COLO668 (cell line): ENCODE data around the gene VAC14.
"Not testable (repeated sequence)": the region's sequence is repeated elsewhere in the genome, so short reads cannot be mapped to it uniquely, and the experiment has no call there.

Source experiments
- DNase-seq: peaks from one replicate; lab custom pipeline; 2025; ENCODE audit not compliant: unreplicated experiment; lab: John Stamatoyannopoulos, UW

The VAC14 gene

DNA sequence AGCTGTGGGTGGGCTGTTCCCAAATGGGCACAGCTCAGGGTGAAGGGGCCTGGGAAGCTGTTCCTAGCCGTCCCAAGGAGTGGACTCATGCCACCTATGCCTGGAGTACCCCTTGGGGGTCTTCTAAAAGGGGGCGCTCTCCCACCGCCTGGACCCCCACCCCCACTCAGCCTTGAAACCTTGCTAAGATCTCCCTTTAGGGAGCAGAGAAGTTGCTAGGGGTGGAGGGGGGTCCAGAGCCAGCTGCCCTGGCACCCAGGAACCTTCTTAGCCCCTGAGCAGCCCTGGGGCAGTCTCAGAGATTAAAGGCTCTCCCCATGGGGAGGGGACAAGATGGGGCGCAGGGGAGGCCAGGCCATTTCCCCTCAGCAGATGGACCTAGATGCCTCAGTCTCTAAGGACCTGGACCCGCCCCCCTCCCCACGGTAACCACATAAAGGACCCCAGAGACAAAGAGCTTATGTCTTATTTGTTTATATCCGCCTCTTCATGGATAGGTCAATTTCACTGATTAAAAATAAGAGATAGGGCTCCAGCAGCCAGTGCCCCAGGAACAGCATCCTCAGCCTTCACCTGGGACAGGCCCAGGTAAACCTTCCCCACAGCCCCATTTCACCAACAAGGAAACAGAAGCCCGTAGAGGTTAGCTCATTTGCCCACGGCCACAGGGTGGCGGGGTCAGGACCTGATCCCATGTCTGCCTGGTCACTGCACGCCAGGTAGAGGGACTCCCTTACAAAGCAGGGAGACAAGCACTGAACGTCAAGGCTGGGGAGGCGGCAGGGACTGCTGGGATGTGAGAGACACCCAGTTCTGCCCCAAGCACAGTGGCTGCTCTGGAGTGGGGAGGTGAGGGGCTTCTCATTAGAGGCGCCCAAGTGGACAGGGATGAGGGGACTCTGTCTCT lies 118.5 kb downstream of the VAC14 start:
- peak; percentile 24 for DNase-seq

DNA sequence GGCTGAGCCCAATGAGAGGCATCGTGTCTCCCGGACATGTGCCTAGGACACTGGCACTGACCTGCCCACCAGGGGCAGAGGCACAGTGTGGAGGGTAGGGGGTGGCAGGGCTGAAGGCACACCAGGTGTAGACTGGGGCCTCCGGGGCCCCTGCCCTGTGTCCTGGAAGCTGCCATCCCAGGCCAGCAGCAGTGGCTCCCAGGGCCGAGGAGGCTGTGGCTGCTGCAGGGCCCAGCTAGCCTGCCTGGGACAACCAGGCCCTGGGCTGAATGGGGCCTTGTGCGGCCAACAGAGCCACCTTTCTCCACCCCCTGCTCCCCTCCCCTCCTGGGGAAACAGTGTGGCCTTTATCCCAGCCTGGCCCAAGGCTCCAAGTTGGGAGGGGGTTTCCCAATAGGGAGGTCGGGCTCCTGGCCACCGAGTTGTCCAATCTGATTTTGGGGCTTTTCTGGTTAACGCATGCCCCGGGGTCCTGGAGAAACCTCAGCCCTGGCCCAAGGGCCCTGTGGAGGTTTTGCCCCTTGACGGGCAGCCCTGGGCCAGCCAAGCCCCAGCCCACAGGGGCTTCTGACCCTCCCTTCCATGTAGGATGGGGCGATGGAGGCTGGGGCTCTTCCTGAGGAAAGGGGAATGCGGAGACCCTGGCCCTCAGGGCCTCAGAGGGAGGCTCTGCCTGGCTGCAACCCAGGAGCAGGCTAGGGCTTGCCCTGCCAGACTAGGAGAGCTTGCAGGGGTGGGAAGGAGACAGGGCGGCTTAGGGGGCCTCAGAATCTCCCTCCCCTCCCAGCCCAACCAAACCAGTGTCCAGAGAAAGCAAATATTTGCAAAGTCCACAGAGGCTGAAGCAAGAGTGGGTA lies 119.3 kb downstream of the VAC14 start:
- DNase-seq: no peak

DNA sequence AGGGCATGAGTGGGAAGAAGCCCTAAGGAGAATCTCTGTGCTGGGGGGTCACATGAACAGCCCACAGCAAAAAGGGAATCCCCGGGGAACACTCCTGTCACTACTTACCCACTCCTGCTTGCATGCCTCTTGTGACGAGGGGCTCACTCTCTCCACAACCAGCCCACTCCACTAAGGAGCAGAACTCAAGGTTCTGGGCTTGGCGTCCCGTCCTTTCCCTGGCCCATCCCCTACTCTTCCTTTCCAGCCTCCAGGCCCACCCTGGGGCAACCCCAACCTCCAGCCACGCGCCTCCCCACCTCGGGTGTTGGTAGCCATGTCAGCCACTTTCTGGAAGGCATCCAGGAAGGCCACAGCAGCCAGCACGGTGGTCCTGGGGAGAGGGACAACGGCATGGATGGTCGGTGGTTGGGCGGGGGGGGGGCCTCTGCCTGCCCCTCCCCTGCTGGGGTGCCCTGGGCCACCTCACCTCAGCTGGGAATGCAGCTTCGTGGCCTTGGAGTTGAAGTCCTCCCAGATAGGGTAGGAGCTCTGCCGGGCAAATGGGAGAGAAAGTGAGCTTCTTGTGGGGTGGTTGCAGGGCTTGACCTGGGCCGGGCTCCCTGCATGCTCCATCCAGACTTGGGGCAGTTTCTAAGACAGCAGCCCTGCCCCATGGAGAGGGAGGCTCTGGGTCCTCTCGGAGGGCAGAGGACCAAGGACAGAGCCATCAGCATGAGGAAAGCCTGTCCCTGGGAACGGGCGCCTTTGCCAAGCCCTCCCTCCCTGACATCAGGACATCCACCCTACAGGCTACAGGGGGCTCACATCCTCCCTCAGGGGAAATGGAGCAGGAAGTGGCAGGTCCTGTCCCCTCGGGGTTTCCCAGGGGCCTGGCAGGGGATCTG lies 120.2 kb downstream of the VAC14 start:
- DNase-seq: no peak

DNA sequence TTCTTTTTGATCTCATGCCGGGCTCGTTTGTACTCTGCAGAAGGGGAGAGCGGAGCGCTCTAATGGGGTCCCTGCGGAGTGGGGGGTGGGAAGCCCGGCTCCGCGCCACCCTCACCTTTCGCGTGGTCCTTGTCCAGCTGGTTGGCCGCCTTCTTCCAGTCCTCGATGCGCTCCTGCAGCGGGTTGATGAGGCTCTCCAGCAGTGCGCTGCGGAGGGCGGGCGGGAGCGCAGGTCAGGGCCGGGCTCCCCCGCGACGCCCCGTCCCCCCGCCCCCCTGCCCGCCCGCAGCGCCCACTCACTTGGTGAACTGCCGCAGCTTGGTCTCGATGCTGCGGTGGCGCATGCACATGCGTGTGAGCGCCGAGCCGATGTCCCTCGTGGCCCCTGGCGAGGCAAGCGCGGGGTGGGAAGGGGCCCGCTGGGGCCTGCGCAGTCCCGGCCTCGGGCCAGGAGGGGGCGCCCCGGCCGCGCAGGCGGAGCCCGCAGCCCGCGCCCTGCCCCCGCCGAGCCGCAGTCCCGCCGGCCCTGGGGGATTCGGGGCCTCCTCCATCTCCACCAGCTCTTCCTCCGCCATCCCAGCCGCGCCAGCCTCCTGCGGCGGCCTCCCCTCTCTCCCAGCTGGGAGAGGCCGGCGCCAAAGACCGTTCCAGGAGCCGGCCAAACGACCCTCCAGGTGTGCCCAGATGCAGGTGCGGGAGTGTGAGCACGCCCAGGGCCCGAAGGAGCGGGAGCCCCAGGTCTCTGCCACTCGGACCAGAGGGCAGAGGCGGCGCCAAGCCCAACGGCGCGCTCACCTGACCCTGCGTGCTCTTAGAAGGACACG lies 121.1 kb downstream of the VAC14 start:
- no peak for DNase-seq

DNA sequence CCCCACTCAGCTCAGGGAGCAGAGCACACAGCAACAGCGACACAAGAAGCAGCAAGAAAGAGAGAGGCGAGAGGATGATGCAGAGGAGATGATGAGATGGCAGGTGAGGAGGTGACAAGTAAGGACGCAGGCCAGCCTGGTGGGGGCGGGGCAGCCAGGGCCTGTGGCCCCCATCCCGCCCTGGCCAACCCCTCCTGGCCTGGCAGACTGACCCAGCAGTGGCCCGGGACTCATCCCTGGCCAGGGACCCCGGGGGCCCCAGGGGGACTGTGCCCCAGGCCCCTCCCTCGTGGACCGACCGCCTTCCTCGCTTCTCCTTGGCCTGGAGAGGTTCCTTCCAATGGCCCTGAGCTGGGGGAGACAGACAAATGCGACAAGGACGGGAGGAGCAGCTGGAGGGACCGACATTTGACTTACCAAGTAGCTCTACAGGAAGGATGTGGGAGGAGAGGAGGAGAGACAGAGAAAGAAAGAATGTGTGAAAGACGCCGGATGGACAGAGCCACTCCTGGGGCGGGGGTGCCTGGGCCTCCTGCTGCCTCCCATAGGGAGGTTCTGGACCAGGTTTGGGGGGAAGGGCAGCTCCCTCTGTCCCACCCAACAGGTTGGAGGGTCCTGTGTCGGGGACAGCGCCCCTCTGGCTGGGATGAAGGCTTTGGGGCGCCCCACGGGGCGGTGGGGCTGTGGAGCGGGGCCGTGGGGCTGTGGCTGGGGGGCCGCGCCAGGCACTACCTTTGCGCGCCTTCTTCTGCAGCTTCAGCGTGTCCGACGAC lies 121.9 kb downstream of the VAC14 start:
- no peak for DNase-seq

DNA sequence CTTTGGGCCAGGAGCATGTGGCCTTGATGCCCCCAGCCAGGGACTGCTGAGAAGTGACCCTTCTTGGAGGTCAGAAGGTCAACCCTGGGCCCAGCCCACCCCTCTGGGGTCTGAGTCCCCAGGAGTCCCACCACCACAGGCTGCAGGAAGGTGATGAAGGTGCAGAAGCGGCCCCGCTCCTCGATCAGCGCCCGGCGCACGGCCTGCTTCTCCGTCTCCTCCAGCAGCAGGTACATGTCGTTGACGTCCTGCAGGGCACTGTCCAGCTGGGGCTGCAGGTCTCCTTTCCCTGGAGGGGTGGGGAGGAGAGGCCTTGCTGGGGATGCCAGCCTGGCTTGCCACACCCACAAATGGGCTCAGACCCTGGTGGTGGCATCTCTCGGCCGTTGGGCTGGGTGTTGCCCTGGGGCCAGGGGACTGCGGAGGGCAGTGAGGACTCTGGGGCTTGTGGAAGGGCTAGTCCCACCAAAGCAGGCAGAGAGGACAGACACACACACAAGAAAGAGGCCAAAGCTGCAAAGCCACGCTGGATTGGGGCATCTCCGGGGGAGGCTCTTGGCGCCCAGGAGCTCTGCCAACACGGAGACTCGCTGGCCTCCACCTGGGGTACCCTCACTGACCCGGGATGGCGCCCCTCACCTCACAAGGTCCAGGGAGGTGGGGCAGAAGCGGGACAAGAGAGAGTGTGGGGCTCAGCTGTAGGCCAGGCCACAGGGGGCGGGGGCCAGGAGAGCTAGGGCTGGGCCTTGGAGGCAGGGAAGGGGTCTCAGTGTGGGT lies 122.6 kb downstream of the VAC14 start:
- DNase-seq: no peak

DNA sequence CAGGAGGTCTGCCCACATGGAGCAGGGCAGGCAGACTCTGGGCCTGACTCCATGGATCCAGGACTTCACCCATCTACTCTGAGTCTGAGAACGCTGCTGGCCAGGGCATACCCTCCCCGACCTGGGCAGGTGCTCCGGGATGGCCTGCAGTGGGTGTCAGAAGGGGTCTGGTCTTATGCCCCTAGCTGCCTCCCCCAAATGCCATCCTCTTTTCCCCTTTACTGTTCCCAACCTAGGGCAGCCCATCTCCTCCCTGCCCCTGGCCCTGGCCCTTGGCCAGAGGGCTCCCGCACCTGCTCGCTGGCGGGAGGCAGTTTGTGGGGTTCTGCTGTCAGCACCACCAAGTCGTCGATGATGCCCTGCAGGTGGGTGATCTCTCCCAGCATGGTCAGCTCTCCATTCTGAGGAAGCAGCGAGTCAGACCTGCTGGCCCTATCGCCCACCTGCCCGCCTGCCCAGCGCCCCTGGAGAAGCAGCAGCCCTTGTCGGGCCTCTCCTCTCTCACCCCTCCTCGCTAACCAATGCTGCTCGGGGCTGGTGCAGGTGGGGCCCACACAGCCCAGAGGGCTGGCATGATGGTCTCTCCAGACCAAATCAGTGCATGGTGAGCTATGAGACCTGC lies 123.3 kb downstream of the VAC14 start:
- DNase-seq: no peak

DNA sequence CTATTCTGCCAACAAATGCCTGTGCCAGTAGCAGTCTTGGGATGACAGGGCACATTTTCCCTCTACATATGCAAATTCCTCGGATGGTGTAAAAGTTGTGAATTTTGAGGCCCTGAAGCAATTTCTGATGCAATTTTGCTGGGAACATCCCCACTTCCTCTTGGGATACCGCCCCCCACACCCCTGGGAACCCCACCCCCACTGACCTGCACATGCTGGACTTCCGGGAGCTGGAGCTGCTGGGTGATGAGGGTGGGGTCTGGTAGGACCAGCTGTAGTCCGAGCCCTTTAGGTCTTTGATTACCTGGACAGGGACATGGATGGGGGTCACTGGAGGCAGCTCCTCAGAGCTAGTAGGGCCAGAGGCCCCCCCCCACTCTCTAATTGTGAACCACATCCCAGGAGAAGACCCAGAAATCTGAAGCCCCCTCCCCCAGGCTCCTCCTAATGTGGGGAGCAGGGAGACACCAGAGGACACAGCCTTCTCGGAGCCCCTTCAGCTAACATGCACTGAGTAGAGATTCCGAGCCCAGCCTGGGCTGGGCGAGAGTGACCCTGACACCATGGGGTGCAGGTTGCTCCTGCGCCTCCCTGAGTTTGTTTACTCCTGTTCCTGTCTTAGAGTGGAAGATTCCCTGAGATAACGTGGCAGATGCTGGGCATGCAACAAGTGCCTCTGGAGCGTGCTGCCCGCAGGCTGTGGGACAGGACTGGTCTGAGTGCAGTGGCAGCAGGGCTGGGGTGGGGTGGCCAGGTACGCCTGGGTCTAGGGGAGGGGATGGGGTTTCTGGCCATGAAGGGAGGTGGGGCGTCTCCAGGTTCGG lies 124.1 kb downstream of the VAC14 start:
- no peak for DNase-seq

DNA sequence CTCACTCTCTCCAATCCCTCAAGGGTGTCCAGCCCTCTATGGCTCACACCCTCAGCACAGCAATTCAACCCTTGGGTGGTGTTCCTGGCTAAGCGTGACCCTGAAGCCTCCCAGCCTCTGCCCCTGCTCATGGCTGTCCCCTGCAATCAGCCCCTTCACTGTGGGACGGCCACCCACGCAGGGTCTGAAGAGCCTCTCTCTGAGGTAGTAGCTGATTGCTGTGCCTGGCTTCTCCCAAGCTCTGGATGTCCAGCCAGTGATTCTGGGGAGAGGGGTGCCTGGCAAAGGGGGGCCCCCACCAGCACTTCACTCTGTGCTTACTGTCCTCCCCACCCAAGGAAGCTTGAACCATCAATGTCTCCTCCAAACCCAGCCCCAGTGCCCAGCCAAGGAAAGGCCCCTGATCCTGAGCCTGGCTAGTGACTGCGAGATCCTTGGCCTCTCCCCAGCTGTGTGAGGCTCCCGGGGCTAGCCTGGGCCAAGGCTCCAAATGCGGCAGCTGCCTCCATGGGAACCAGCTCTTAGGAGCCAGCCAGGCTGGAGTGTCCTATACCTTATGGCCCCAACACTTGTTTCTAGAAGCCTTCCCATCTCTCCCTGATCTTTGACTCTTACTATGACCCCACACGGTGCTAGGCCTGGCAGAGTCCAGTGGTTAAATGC lies 125.0 kb downstream of the VAC14 start:
- no peak for DNase-seq

DNA sequence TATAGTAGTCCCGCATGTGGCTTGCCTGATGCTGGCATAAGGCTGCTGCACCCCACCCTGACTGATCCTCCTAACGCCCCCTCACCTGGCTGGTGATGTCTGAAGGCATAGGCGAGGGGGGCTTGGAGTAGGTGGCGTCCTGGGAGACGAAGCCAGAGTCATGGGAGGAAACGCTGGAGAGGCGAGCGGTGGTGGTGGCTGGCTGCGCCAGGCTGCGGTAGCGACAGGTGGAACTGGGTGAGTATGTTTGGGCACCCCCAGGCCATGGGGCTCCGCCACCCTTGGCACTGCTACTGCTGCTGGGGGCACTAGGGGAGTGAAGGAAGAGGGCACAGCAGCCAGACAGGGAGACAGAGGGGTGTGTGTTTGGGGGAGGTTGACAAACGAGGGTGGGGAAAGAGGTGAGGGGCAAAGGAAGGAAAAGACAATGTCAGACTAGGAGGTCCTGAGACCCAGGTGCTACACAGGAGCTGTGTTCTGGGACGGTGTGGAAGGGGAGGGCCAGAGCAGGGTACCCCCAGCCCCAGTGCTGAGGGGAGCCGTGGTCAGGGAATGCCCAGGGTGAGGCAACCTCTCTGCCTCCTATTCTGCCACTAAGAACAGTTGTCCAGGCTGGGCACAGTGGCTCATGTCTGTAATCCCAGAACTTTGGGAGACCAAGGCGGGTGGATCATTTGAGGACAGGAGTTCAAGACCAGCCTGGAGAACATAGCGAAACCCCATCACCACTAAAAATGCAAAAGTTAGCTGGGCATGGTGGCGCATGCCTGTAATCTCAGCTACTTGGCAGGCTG lies 126.5 kb downstream of the VAC14 start:
- no peak for DNase-seq

DNA sequence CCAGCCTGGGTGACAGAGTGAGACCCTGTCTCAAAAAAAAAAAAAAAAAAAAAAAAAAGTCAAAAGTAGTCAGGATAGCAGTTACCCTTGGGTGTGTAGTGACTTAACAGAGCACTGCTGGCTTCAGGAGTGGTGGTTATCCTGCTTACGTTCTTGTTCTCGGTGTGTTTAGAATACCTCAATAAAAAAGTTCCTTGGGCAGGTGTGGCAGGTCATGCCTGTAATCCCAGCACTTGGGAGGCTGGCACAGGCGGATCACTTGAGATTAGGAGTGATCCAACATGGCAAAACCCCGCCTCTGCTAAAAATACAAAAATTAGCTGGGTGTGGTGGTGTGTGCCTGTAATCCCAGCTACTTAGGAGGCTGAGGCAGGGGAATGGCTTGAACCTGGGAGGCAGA lies 130.0 kb downstream of the VAC14 start:
- DNase-seq: not testable (repeated sequence)

DNA sequence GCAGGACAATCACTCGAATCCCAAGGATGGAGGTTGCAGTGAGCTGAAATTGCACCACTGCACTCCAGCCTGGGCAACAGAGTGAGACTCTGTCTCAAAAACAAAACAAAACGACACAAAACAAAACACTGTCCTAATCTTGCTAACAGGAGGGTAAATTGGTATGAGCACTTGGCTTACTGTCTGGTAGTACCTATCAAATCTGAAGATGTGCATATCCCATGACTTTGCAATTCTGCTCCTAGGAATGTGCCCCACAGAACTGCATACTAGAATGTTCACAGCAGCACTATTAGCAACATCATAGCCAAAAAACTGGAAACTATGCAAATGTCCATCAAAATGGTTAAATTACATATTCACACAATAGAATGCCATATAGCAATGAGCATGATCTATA lies 130.8 kb downstream of the VAC14 start:
- no peak for DNase-seq

DNA sequence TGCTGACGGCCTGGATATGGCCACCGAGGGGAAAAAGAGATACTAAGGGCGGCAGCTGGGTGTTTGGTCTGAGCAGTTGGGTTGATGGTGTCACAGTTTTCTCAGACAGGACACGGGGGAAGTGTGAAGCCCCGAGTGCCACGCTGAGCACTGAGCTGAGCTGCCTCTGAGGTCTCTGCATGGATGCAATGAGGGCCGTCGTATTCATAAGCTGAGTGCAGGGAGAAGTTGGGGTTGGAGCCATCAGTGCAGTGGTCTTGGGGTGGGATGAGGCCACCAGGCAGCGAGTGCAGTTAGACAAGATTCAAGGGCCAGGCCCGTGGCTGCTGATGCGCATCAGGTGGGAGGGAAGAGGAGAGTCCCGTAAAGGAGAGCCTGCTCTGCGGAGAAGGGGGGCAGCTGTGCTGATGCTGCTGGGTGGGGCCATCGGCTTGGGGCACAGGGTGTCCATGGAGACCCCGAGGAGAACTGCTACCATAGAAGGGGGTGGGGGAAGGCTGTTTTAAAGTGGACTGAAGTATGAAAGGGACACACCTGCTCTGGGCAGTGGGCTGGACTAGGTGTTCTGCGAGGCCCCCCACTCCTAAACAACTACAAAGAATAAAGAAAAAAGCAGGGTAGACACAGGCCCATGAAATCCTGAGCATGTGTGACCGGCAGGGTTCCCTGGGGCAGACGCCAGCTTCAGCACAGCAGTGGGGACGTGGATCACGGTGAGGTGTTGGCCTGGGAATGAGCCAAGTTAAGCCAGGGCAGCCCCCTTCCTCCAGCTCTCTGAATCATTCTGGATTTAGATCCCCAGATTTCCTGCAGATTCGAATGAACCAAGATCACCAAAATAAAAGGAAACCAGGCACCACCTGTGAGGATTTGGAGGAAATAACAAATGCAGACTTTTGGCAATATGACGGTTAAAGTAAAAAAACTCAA lies 134.9 kb downstream of the VAC14 start:
- DNase-seq: no peak

DNA sequence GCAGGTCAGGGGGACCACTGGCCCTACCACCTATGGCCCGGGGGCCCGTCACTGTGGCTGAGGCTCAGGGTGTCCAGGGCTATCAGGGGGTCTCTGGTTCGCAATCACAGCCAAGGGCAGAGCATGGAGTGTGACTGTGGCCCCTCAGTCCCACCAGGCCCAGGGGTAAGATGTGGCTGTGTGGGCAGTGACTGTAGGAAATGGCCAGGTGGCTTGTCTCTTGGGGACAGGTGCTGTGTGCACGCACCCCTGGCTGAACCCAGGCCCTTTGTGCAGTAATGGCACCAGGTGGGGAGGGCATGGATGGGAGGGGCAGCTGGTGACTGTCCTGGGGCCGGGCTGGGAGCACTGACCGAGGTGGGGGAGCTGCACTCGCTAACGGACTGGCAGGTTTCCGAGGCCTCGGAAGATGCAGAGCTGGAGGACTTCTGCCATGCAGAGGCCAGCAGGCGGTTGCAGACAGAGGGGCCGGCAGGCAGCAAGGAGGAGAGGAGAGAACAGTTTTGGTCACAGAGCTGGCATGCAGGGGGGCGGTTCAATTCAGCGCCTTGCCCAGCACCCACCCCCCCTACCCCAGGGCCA lies 135.8 kb downstream of the VAC14 start:
- DNase-seq: no peak
